ENCODE measurements around the gene RUNX2.
"Not testable (repeated sequence)": the region's sequence is repeated elsewhere in the genome, so short reads cannot be mapped to it uniquely, and the experiment has no call there.

Gene RUNX2

DNA sequence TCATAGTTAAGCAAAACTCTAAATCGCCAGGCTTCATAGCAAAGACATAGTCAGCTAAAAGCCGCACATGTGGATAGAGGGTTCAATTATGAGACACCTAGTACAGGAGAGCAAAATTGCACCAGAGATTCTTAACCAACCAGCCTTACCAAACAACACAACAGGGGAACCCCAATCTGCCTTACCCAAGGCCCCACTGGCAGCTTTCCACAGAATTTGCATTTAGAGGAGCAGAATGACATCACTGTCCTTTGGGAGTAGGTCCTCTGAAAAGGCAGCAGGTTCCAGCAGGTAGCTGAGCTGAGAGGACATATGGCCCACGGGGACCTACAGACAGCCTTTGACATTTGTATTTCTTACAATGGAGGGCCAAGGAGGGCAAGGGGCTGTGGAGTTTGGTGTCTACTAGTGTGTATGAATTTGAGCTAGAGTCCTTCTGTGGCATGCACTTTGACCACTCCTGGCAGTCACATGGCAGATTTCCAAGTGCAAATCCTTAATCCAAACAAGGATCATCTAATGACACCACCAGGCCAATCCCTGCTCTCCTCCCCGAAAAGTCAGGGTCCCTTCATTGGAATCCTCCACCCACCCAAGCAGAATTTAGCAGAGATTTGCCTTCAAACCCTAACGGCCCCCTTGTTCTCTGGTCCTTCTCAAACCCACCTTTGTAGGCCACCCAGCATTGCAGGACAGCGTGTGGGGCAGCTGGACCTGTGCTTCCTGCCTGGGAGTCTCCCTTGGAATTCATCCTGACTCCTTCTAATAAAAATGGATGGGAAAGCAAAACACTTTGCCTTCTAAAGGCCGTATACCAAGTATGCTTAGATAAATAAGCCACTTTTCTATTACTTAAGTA lies 220.8 kb downstream of the RUNX2 start:
- in situ Hi-C loops (cut with HindIII; ENCODE audit: low sequenced_read_pairs) = no loop called here

- in situ Hi-C loops (cut with HindIII; ENCODE audit: low sequenced_read_pairs) = no loop called here
Observed at GRCh38 chr6:45552536-45552935, 224.4 kb downstream of the RUNX2 start.

DNA sequence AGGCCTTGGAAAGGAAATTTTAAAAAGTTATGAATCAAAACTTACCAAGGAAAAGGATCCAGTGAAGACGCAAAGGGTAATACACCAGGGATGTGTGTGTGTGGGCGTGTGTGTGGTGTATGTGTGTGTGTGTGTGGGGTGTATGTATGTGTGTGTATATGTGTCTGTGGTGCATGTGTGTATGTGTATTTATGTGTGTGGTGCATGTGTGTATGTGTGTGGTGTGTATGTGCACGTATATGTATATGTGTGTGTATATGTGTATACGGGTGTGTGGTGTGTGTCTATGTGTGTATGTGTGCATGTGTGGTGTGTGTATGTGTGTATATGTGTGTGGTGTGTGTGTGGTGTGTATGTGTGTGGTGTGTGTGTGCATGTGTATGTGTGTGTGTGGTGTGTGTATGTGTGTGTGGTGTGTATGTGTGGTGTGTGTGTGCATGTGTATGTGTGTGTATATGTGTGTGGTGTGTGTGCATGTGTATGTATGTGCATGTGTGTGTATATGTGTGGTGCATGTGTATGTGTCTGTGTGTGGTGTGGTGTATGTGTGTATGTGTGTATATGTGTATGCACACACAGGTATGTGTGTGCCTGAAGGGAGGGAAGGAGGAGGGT lies 225.7 kb downstream of the RUNX2 start:
- in situ Hi-C loops (cut with HindIII; ENCODE audit: low sequenced_read_pairs) = no loop called here

DNA sequence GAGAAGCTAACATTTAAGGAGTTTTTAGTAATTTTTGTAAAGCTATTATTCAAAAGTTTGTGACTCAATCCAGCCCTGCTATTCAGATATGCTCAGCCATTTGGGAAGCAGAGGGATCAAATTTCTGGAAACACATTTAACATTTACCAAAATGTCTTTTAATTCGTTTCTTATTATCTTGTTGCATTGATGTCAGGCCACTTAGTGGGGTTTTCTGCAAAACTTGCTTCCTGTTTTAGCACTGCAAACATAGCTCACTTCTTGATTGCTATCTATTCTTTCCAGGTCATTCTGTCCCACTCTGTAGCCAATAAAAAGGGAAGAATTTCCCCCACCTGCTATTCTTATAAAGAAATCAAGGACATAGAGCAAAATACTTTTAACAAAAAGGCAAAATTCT lies 226.5 kb downstream of the RUNX2 start:
- in situ Hi-C loops (cut with HindIII; ENCODE audit: low sequenced_read_pairs) = no loop called here

DNA sequence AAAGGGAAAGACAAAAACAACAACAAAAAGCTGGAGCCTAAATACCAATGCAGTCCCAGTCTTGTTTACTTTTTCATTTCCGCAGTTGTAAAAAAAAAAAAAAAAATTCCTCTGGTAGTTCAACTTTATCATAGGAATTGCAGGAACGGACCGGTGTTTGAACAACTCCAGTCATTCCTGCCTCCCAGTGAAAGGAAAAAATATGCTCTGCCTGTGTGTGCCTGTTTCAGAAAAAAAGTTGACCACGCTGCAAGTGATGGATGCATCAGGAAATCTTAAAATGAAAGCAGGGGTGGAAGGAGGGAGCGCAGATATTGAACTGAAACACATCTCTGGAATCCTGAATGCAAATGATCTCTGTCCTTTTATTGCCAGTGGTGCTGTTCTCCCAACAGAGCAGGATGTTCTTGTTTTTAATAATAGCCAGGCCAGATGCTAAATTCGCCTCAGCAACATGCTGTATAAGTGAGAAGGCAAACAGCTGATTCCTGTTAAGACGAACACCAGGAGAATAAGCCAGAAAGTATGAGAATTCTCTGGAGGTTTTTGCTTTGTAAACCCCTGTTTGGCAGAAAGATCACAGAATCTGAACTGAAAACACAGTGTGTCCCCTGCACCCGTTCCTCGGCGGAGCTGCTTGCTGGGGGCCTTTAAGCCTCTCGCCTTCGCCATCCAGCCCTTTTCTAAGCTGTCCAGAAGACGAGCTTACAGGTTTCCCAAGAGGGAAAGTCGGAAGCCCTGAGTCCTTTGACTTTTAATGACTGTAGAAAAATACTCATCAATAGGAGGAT lies 228.0 kb downstream of the RUNX2 start:
- in situ Hi-C loops (cut with HindIII; ENCODE audit: low sequenced_read_pairs) = no loop called here

GRCh38 chr6:45556828-45557227 lies 228.7 kb downstream of the RUNX2 start:
- in situ Hi-C loops (cut with HindIII; ENCODE audit: low sequenced_read_pairs) = no loop called here

DNA sequence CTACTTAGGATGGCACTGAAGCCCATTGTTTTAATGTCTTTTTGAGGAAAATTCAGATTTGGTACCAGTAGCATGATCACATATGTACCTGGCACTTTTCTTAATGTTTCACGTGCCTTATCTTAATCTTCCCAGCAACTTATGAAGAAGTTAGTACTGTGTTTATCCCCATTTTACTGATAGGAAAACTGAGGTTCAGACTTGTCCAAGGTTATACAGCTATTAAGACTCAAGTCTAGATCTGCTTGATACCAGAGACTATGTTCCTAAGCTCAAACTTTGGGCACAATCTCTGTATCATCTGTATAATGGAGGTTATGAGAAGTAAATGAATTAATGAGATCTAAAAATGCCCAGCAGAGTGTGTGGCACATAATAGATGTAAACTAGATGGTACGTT lies 229.3 kb downstream of the RUNX2 start:
- in situ Hi-C loops (cut with HindIII; ENCODE audit: low sequenced_read_pairs) = no loop called here

DNA sequence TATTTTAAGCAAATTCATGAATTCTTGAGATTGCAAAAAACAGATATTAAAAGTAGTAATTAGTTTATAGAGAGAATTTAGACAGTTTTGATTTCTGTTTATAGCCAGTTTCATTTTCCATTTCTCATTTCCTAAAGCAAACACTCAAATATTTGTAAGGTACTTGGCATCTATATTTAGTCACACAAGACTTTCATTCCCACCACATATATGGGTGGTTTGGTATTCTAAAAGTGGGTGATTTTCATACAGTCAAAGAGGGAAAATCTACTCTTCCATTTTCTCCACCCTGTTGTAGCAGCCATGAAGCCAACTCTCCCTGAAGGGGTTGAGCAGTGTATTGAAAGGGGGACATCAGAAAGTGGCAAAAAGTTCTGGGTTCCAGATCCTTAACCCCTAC lies 230.7 kb downstream of the RUNX2 start:
- in situ Hi-C loops (cut with HindIII; ENCODE audit: low sequenced_read_pairs) = no loop called here

DNA sequence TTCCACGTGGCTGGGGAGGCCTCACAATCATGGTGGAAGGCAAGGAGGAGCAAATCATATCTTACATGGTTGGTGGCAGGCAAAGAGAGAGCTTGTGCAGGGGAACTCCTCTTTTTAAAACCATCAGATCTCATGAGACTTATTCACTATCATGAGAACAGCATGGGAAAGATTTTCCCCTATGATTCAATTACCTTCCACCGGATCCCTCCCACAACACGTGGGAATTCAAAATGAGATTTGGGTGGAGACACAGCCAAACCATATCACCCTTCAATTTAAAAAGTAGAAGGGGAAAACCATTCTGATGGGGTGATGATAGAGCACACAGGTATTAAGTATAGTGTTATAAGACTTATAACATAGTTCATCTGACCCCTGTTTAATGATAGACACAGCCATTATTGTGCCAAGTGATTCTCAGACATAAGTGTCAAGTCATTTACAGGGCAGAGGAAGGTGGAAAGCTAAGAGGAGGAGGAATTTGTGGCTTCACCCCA lies 232.2 kb downstream of the RUNX2 start:
- in situ Hi-C loops (cut with HindIII; ENCODE audit: low sequenced_read_pairs) = not testable (repeated sequence)

DNA sequence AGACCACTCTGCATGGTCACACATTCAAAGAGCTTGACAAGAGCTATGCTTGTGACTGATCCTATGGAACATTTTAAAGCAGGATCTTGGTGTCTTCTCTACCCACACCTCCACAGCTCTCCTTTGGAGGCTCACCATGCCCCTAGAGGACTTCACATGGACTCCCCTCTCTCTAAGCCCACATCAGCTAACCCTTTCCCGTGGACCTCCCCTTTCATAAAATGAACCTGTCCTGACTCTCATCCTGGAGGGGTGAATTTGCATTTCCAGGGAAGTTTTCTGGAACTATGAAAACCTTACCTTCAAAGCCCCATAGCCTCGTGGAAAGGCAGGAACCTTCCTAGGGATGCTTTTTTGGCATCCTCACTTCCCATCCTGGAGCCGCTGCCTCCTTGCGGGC lies 234.0 kb downstream of the RUNX2 start:
- in situ Hi-C loops (cut with HindIII; ENCODE audit: low sequenced_read_pairs) = no loop called here

DNA sequence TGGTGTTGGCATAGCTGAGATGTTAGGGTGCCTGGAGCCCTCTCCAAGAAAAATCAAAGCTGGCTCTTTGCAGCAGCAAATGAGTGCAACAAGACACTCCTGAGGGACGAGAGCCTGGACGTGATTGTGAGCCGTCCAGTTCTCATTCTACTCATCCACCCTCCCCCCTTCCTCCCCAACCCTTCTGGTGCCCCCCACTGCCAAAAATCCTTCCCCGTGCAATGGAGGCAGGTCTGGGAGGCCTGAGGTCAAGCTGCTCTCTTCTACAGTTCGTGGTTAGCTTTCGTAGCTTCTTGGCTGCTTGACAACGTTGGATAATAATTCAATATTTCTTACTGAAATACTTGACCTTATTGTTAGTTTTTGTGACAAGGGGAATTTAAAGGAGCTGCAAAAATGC lies 234.9 kb downstream of the RUNX2 start:
- in situ Hi-C loops (cut with HindIII; ENCODE audit: low sequenced_read_pairs) = no loop called here

DNA sequence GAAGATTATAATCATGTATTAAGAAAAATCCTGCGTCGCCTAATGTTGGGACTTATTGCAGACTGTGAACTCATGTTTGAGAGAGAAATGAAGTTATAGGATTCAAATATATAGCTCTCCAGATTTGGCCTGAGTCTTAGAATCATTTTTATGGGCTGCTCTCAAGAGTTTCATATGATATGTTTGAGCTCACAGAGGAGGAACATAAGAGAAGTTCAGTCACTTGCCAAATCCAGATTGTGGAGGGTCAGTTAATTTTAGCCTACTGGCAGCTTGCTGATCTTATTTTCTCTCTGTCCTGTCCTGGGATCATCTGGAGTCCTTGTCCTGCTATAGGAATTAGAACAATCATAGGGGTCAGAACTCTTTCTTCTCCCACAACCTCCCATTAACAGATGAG lies 235.7 kb downstream of the RUNX2 start:
- in situ Hi-C loops (cut with HindIII; ENCODE audit: low sequenced_read_pairs) = no loop called here

DNA sequence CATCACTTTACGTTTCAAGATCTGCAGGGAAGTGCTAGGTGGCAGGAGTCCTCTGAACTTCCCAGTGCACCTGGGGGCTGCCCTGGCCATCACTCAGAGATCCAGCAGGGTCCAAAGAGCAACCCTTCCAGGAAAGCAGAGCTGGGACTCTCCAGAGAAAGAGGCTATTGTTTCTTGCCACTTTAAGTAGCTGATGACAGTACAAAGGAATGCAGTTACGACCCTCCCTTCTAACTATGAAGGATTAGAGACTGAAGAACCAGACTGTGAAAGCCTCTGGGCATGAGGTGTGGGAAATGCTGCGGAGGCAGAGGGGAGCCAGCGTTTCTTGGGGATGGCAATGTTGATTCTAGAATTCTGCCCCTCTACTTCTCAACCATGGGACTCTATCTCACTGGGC lies 238.8 kb downstream of the RUNX2 start:
- in situ Hi-C loops (cut with HindIII; ENCODE audit: low sequenced_read_pairs) = no loop called here

GRCh38 chr6:45567879-45568278 lies 239.7 kb downstream of the RUNX2 start:
- in situ Hi-C loops (cut with HindIII; ENCODE audit: low sequenced_read_pairs) = no loop called here

DNA sequence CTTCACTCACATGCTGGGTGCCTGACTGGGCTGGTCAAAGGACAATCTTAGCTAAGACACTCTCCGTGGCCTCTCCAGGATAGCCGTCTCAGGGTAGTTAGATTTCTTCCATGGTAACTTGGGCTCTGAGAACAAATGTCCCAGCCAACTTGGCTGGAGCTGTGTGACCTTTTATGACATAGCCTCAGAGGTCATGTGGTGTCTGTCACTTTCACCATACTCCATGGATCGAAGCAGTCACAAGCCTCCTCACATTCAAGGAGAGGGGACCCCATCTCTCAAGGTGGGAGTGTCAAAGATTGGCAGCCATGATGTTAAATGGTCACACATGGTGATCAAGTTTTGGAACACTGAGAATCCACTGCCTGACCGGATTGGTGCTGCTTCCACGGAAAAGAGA lies 240.5 kb downstream of the RUNX2 start:
- in situ Hi-C loops (cut with HindIII; ENCODE audit: low sequenced_read_pairs) = no loop called here

- in situ Hi-C loops (cut with HindIII; ENCODE audit: low sequenced_read_pairs) = no loop called here
Observed at GRCh38 chr6:45569210-45569945, 241.2 kb downstream of the RUNX2 start.

DNA sequence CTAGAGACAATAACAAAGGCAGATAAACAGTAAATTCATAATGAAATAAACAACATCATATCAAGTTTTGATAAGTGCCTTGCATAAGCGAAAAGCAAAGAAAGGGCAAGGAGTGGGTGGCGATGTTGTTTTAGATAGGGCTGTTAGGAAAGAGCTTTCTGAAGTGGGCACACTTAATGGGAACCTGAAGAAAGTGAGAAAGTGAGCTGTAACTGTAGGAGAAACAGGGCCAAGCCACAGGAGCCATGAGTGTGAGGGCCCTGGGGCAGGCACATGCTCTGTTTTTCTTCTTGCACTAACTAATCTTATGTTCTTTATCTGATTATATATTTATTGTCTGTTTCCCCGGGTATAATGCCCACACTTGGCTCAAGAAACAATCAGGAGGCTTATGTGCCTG lies 243.0 kb downstream of the RUNX2 start:
- in situ Hi-C loops (cut with HindIII; ENCODE audit: low sequenced_read_pairs) = no loop called here

- in situ Hi-C loops (cut with HindIII; ENCODE audit: low sequenced_read_pairs) = no loop called here
Observed at GRCh38 chr6:45572833-45573232, 244.7 kb downstream of the RUNX2 start.

- in situ Hi-C loops (cut with HindIII; ENCODE audit: low sequenced_read_pairs) = no loop called here
Observed at GRCh38 chr6:45574014-45574461, 245.9 kb downstream of the RUNX2 start.

DNA sequence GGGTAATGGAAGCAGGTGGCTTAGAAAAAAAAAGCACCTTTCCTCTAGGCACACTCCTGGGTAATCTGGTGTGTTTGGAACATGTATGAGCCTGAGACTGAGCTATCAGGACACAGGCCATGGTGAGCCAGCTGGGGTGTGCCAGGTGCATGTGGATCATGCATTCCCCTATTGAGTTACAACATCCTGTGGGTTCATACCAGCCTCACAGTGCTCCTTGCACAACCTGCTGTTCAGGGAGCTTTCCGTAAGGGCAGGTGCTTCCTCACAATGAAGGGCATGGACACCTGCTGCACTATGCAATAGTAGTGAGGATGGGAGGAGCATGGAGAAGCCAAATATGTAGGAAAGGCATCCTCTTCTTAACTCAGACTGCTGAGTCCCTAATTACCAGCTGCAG lies 246.8 kb downstream of the RUNX2 start:
- in situ Hi-C loops (cut with HindIII; ENCODE audit: low sequenced_read_pairs) = no loop called here
